DMS153 treated with DMSO at 0.1 percent for 48 hours (cell line): Measurements from ENCODE around the gene EIF3L.
A peak's percentile ranks its signal among the peaks of the same experiment; 100 is the strongest.

Experiments used
- DNase-seq: peaks from one replicate; lab custom pipeline; 2025; ENCODE audit not compliant: unreplicated experiment; lab: John Stamatoyannopoulos, UW

EIF3L gene

GRCh38 chr22:37816543-37817180 lies 32.6 kb upstream of the EIF3L start:
- no peak for DNase-seq

- peak; percentile 18 for DNase-seq
Observed at GRCh38 chr22:37817705-37818408, 31.4 kb upstream of the EIF3L start.

DNA sequence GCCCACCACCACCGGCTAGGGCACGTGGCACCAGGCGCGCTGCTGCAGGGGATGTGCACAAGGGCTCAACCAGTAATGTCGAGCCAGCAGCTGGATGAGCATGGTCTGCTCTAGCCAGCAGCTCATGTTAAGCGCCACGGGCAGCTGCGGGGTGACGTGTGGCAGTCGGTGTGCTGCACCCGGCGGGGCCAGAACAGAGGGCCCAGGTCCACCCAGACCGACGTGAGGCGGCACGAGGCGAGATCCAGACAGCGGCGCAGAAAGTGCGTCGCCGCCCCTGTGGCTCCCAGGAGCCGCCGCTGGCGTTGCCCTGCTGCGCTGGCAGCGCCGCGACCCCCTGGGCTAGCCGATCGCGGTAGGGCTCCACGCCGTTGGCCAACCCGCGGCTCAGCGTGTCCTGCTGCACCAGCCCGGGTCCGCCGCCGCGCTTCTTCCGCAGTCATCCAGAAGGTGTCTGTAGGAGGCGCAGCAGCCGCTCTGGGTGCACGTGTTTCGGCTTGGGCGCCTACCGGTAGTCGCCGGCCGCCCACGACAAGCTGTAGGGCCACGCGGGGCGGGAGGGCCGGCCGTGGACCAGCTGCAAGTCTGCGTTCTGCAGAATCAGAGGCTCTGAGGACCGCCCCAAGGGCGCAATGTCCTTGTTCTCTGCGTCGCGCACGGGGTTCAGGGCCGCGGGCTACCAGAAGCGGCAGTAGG lies 30.7 kb upstream of the EIF3L start:
- peak; percentile 28 for DNase-seq

DNA sequence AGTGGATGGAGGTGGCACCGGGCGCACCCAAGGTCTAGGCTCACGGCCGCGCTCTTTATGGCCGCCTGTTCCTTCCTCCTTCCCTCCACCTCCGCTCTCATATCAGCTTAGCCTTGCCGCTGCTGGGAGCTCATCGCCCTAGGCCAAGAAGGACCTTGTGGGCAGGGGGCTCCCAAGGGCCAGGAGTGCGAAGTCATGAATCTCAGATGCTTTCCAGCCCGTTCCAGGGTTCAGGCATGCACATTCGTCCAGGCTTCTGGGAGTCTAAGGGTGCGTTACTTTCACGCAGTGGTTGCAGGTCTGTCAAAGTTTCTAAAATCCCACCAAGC lies 30.1 kb upstream of the EIF3L start:
- no peak for DNase-seq

- no peak for DNase-seq
Observed at GRCh38 chr22:37820350-37820749, 28.9 kb upstream of the EIF3L start.

DNA sequence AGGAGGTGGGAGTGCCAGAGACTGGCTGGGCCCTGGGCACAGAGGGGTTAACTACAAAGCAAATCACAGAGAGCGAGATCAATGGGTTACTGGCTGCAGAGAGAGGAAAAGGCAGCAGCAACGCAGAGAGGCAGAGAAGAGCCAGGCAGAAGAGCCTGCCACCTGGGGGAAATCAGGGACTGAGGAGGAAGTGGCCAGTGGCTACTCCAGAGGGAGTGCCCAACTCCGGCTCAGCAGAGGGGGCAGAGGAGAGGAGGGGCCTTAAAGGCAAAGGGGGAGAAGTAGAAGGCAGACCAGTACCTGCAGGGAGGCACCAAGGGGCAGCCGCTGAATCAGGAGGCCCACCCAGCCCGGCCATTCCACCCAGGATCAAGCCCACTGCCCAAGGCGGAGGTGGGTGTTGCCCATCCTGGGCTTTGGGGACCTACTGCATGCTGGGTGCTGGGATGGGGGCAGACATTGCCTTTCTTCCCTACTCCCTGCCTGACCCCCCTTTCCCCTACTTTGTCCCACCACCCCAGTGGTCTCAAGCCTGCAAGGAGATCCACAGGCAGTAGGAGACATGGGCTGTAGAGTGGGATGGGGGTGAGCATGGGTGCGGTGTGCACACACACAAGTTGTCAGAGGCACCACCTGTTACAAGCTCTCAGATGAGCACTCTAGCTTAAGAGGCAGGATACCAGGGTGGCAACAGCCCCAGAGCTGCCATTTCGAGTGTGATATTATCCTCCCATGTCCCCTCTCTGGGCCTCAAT lies 27.0 kb upstream of the EIF3L start:
- DNase-seq: no peak

- no peak for DNase-seq
Observed at GRCh38 chr22:37823134-37823985, 25.9 kb upstream of the EIF3L start, which contains the start of gene GALR3. GALR3 (plus strand) TSS chr22:37823382; CDS start chr22:37823407, 25 bp downstream.

DNA sequence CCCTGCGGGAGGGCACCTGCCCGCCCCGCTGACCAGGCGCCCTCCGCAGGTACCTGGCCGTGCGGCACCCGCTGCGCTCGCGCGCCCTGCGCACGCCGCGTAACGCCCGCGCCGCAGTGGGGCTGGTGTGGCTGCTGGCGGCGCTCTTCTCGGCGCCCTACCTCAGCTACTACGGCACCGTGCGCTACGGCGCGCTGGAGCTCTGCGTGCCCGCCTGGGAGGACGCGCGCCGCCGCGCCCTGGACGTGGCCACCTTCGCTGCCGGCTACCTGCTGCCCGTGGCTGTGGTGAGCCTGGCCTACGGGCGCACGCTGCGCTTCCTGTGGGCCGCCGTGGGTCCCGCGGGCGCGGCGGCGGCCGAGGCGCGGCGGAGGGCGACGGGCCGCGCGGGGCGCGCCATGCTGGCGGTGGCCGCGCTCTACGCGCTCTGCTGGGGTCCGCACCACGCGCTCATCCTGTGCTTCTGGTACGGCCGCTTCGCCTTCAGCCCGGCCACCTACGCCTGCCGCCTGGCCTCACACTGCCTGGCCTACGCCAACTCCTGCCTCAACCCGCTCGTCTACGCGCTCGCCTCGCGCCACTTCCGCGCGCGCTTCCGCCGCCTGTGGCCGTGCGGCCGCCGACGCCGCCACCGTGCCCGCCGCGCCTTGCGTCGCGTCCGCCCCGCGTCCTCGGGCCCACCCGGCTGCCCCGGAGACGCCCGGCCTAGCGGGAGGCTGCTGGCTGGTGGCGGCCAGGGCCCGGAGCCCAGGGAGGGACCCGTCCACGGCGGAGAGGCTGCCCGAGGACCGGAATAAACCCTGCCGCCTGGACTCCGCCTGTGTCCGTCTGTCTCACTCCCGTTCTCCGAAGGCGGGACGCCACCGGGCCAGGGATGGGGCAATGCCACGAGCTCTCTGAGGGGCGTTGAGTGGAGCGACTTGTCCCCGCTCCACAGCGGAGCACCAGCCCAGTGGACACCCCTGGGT lies 24.3 kb upstream of the EIF3L start:
- no peak for DNase-seq

- no peak for DNase-seq
Observed at GRCh38 chr22:37827056-37827455, 22.2 kb upstream of the EIF3L start.

DNA sequence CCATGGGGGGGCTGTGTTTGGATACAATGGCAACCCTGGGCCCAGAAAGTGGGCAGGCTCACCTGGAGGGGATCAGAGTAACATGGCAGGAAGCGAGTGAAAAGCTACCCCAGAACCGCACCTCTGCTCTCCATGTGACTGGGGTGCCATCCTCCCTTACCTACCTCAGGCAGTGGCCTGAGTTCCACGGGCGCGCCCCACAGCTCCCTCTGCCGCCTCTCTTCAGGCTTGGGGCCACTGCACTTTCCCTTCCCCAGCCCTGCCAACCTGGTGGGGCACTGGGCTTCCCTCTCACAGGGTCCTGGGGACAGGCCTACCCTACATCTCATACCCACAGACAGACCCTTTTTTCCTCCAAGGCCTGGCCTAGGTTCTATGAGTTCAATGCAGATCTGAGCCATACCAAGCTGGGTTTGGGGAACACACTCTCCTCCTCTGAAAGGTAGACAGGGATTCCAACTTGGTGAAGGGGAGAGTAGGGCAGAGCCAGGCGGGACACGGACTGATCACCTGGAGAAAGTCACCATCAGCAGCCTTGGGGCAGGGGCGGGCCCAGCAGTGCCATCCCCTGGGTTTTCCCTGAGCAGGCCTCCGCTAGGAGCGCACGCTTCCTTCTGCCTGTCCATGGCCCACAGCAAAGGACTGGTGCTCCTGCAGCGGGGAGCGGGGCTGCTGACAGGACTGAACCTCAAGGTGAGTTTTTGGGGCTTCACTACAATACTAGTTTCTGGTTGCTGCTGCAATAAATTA lies 19.0 kb upstream of the EIF3L start:
- DNase-seq: no peak

- no peak for DNase-seq
Observed at GRCh38 chr22:37831472-37831871, 17.7 kb upstream of the EIF3L start.

- DNase-seq: no peak
Observed at GRCh38 chr22:37832022-37832857, 17.0 kb upstream of the EIF3L start.

DNA sequence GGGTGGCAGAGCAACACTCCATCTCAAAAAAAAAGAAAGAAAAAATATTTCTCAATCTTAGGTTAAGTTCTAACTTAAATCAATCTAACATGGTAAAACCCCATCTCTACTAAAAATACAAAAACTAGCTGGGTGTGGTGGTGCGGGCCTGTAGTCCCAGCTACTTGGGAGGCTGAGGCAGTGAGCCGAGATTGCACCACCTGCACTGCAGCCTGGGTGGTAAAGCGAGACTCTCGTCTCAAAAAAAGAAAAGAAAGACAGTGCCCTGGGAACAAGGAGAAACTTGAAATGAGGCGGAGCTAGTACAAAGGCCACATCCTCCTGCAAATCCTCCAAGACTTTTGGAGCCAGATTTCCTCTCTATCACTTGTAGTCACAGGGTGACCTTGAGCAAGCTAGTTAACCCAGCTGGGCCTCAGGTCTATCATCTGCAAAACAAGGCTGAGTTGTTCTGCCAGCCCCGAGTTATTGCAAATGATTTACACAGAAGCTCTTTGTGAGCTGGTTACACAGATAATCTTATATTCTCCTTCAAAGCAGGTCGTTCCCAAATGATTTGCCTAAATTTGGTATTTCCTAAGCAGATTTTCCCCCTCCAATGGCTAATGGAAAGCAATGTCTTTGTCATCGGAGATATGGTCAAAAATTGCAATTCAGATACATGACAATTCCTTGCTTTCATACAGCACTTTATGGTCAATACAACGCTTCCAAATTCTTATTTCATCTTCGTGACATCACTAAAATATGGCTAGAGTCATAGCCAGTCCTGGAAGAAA lies 7.0 kb upstream of the EIF3L start:
- no peak for DNase-seq

GRCh38 chr22:37843741-37844089 lies 5.5 kb upstream of the EIF3L start:
- no peak for DNase-seq

- no peak for DNase-seq
Observed at GRCh38 chr22:37844904-37845329, 4.3 kb upstream of the EIF3L start.

GRCh38 chr22:37846433-37846832 lies 2.8 kb upstream of the EIF3L start:
- DNase-seq: no peak

DNA sequence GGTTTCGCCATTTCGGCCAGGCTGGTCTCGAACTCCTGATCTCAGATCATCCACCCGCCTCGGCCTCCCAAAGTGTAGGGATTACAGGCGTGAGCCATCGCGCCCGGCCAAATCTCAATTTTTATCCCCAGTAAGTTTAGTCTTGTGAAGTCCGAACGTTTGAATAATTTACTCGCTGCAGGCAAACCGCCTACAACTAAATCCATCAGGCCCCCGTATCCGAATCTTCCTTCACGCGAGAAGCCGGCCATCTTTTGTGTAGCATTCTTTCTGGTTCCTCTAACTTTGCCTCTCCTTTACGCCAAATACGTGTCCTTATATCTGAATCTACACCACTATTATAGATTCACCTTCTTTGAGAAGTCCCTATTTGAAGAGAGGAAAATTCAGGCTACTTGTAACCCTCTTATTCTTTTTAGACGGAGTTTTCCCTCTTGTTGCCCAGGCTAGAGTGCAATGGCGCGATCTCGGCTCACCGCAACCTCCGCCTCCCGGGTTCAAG lies 581 bp upstream of the EIF3L start:
- no peak for DNase-seq
